Hindlimb muscle (tissue), 1 donor: ENCODE results near the gene KLK15. TPM values are rescaled to one million over a fixed set of nuclear protein-coding genes. Genes with fewer than 3 reads are reported as not detected.
"Not testable (repeated sequence)": the region's sequence is repeated elsewhere in the genome, so short reads cannot be mapped to it uniquely, and the experiment has no call there.

Source experiments
- DNase-seq: peaks from one replicate; pipeline ENCODE4 v3.0.0-alpha.2; 2013
- polyA plus RNA-seq: library from polyadenylated mRNA; unstranded; fragments of 120-200 nt; gene quantifications from one replicate; pipeline ENCODE4 v1.2.1, GENCODE V29; 2013; ENCODE audit not compliant: insufficient read length

The KLK15 gene
- polyA plus RNA-seq, 1 donor = not detected

DNA sequence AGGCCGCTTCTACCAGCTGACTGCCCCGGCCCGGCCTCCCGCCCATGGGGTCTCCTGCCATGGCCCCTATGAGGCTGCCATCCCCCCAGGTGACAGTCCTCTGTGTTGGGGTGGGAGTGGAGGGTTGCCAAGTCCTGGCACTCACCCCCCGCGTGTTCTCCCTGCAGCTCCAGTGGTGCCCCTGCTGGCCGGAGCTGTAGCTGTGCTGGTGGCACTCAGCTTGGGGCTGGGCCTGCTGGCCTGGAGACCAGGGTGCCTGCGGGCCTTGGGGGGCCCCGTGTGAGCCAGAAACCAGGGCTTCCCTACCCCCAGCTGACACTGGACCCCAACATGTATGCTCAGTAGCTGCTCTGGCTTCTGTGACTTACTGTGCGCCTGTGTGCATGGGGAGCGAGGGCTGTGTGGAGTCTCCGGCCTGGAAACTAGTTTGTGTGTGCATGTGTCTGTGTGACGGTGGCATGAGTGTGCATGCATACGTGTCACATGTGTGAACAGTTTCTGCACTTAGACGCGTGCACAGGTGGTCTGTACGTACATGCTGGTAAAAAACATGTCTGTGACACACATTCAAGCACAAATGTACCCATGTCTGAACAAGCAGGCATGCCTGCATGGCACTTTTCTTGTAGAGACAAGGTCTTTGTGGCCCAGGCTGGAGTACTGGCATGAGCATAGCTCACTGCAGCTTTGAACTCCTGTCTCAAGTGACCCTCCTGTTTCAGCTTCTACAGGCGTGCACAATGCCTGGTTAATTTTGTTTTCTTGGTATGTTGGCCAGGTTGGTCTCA is 38.3 kb downstream of the KLK15 start:
- DNase-seq = no peak

DNA sequence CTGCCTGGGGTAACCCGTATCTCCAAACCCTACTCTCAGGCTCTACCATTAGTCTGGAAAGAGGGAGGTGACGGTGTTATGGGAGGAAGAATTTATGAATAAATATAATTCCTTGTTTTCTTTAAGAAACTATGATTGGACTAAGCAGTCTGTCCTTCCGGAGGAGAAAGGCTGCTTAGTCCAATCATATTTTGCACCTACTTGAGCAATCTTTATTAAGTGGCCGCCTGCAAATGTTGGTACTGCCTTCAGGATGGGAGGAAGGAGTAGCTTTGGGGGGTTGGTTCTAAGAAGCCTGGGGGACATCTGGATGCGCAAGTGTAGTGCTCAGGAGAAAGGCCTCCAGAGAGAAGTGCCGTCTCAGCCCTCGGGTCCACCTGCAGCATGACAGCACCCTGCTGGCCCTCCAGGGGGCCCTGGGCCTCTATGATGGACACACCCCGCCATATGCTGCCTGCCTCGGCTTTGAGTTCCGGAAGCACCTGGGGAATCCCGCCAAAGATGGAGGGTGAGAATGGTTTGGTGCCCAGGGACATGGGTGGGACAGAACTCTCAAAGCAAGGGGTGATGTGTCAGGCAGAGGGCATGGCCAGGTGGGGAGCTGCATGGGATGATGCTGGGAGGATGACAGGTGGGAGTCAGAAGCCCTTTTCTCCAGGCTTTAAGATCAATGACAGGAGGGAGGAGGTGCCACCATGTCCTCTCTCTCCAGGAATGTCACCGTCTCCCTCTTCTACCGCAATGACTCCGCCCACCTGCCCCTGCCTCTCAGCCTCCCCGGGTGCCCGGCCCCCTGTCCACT is 39.1 kb downstream of the KLK15 start:
- no peak for DNase-seq

DNA sequence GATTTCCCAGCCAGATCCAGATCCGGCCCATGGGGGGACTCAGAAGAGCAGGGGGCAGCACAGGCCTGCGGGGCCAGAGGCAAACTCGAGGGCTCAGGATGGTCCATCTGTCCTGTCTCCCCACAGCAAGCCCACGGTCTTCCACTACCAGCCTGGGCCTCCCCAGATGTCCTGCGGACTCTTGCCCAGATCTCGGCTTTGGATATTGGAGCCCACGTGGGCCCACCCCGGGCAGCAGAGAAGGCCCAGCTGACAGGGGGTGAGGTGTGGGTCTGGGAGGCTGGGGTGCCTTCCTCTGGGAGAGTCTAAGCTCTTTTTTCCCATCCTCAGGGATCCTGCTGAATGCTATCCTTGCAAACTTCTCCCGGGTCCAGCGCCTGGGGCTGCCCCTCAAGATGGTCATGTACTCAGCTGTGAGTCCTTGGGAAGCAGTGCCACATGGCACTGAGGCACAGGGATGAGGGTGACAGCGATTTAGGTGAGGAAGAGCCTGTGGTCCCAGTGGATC is 39.8 kb downstream of the KLK15 start:
- DNase-seq = no peak

DNA sequence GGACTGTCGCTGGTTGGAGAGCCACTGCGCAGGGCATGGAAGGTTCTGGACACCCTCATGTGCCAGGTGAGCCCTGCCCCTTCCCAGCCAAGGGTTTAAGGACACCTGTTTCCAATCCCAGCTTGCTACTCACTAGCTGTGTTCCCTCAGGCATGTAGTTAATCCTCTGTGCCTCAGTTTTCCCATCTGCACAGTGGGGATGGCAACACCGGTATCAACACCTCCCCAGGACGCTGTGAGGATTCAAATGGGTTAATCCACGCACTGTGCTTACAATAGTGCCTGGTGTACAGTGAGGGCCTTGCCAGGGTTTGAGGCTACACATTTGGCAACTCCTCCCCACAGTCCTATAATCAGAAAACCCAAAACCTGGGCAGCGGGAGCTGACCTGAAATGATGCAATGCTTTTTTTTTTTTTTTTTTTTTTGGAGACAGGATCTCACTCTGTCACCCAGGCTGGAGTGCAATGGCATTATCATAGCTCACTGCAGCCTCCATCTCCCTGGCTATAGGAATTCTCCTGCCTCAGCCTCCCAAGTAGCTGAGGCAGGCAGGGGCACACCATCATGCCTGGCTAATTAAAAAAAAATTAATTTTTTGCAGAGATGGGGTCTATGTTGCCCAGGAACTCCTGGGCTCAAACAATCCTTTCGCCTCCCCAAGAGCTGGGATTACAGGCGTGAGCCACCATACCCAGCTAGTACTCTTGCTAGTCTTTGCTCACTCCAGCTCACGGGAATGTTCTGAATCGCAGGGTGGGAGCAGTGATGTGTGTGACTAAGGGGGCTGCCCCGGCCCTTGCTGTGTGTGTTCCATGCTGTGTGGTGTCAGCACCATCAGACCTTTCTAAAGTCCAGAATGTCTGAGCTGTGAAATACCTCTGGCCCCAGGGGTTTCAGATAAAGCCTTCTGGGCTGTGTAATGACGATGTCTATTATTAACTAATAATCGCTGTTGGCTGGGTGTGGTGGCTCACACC is 40.8 kb downstream of the KLK15 start:
- DNase-seq = no peak

DNA sequence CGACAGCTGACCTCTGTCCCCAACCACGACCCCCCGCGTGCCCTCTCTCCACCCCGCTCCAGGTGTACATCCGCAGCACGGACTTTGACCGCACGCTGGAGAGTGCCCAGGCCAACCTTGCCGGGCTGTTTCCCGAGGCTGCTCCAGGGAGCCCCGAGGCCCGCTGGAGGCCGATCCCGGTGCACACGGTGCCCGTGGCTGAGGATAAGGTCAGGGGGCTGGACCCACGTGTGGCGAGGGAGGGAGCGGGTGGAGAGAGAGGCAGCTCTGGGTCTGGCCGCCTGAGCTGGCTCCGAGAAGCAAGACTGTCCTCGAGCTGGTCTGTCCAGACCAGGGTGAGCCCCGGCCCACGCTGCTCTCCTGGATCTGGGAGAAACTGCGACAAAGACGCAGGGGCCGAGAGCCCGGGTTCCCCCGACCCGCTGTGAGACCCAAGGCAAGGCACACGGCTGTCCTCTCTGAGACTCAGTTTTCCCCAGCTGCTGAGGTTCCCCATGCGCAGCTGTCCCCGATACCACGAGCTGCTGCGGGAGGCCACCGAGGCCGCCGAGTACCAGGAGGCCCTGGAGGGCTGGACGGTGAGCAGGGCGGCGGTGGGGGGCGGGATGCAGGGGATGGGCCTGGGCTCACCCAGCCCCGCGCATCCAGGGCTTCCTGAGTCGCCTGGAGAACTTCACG is 41.6 kb downstream of the KLK15 start:
- no peak for DNase-seq

DNA sequence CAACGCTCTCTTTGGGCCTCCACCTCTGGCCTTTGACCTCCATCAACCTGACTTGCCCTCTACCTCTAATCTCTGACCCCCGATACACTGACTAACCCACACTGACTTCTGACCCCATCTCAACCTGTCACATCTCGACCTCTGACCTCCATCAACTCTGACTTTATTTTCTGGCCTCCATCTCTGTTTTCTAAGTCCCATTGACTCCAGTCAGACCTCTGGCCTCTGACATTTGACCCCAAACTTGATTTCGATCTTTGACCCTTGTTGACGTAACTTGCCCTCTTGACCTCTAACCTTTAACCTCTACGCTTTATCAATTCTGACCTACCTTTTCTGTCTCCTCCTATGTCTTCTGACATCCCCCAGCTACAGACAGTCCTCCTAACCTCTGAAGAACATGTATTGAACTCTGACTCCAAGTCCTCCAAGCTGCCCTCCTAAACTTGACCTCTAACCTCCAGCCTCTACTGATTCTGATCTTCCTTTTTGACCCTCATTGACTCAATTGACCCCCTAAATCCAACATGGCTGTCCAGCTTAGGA is 42.4 kb downstream of the KLK15 start:
- no peak for DNase-seq

DNA sequence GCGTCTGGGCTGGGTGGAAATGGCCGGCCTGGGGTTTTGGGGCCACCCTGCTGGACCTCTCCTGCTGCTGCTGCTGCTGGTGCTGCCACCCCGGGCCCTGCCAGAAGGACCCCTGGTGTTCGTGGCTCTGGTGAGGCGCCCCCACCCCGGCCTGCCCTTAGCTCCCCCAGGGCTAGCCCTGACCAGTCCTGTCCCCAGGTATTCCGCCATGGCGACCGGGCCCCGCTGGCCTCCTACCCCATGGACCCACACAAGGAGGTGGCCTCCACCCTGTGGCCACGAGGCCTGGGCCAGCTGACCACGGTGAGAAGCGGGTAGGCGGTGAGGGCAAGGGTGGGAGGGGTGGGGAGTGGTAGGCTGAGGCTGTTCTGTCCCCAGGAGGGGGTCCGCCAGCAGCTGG is 43.0 kb downstream of the KLK15 start, which contains the start of gene ACP4:
Gene ACP4 (plus strand): TSS at position 20 of the 400 bp plus-strand sequence. CDS start 0 bp downstream, at position 20.
- no peak for DNase-seq

DNA sequence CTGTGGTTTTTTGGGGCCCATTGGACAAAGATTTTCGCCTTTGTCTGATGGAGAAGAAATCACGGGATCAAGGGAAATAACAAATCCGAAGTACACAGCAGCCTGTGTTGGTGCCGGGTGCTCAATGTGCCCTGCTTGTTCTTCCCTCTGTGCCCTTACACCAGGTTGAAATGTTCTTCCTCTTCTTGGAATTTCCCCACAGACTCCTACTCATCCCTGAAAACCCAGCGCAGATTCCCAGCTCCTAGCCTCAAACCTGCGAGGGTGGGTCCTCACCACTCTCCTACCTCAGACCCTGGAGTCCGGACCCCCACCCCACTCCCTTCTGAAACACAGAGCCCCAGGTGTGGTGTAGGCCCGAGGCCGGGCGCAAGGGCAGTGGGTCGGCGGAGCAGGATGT is 48.0 kb downstream of the KLK15 start:
- no peak for DNase-seq

DNA sequence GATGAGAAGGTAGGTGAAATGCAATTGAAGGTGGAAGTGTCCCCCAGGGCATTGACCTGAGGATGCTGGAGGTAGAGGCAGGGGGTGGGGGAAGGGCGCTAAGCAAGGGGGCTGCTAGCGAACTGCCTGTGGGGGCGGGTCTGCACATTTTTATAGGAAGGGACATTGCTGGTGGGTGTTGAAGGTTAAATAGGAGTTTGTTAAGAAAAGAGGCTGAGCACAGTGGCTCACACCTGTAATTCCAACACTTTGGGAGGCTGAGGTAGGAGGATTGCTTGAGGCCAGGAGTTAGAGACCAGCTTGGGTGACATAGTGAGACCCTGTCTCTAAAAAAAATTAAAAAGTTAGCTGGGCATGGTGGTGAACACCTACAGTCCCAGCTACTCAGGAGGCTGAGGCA is 48.7 kb downstream of the KLK15 start:
- no peak for DNase-seq

DNA sequence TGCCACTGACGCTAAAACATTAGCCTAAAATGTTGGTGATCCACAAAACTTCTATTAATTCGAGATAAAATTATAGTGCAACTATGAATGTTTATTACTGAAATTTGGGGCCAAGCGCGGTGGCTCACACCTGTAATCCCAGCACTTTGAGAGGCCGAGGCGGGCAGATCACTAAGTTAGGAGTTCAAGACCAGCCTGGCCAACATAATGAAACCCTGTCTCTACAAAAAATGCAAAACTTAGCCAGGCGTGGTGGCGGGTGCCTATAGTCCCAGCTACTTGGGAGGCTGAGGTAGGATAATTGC is 49.6 kb downstream of the KLK15 start:
- not testable (repeated sequence) for DNase-seq

DNA sequence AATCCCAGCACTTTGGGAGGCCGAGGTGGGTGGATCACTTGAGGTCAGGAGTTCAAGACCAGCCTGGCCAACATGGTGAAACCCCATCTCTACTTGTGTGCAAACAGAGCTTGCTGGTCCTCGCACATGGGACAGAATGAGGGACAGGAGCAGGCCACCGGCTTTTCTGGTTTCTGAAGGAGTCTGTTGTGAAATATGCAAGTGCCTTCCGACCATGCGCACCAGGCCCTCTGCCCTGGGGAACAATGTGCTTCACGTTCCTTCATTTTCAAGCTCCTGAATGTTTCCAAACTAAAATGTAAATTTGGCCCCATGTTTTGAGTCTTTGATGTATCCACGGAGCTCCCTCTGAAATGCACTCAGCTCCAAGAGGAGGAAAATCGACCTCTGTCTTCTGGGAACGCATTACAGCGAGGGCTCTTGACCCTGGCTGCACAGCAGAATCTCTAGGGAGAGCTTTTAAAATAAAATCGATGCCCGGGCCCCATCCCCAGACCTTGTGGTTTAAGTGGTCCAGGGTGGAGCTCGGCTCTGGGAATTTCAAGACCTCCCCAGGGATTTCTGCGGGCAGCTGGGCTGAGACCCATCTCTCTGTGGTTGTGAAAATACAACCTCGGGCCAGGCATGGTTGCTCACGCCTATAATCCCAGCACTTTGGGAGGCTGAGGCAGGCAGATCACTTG is 52.5 kb downstream of the KLK15 start:
- DNase-seq = no peak

DNA sequence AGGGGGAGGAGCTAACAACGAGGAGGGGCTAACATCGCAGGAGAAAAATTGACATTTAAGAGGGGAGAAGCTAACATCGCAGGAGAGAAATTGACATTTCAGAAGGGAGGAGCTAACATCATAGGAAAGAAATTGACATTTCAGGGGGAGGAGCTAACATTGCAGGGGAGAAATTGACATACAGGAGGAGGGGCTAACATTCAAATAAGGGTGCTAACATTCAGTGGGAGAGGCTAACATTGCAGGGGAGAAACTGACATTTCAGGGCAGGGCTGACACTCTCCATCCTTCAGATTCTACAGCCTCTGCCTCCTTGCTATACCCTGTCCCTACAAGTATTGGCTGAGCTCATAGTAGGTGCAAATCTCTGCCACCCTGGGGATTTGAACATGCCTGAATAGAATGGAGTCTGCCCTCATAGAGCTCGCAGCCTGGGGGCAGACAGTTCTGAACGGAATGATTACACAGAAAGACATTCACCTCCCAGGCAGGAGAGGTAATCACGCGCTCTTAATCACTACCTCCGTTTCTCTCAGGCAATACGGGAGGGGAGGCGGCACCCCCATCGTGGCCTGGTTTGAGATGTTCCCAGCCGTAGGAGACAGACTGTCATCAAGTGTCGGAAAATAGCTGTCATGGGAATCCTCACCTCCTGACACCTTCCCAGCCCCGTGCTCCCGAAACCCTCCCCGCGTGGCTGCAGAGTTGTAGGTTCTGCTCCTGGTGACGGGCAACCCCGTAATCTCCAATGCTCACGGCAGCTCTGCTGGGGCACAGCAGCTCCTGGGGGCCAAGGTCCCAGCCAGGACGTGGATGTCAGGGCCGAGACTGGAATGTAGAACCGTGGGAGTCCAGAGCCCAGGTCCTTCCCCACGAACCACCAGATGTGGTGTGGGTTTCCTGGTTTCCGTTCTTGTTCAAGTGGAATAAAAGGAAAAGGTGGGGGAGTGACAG is 53.6 kb downstream of the KLK15 start:
- no peak for DNase-seq

DNA sequence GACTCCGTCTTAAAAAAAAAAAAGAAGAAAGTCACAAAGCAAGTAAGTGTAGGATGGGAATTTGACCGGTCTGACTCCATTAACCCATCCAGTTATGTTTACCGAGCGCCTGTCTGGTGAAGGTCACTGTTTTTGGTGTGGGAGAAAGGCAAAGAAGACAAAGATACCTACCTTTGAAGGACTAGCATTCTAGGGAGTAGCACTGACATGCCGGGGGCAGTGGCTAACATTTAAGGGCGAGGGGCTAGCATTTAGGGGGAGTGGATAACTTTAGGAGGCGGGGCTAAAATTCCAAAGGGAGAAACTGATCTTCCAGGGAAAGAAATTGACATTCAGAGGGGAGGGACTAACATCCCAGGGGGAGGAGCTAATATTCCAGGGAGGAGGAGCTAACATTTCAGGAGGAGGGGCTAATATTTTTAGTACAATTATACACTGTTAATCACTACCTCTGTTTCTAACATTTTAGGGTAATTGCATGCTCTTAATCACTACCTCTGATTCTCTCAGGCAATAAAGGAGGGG is 54.4 kb downstream of the KLK15 start:
- DNase-seq = no peak

DNA sequence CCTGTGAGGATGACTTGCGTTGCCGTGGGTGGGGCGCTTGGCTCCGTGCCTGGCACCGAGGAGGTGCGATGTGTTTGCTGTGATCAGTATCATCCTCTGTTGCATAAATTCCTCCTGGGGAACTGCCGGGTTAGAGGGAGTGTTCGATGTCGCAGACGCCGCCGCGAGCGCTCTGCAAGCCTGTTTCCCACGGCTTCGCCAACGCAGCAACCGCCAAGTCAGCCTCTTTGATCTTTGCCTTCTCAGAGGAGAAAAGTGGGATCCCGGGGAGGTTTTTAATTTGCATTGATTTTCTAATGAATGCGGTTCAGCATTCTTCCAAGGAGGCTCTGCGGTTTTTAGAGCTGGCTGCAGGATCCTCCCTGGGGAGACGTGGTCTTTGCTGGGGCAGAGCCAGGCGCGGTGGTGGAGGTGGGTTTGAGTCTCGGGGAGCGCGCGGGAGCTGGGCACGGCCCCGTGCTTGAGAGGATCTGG is 55.5 kb downstream of the KLK15 start:
- no peak for DNase-seq

DNA sequence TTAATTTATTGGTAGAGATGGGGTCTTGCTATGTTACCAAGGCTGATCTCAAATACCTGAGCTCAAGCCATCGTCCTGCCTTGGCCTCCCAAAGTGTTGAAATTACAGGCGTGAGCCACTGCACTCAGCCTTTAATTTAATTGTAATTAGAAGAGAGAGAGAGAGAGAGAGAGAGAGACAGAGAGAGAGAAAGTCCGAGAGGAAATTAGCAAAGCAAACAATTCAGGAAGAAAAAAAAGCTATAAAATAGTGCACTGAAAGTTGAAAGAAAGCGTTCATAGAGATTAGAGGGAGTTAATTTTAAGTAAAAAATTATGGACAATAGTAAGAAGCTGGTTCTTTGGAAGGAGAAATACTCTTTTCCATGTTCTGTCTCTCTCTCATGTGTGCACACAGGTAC is 56.1 kb downstream of the KLK15 start:
- DNase-seq = no peak

DNA sequence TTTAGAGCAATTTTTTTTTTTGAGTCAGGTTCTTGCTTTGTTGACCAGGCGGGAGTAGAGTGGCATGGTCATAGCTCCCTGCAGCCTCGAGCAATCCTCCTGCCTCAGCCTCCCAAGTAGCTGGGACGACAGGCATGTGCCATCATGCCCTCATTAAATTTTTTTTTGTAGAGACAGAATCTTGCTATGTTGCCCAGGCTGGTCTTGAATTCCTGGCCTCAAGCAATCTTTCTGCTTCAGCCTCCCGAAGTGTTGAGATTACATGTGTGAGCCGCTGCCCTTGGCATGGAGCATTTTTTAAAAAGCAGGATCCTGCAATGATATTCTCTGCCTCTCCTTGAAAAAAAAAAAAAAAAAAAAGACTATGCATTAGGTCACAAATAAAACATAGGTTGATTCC is 57.2 kb downstream of the KLK15 start:
- no peak for DNase-seq
